Calu3 (cell line): ENCODE data around the gene KDF1. TPM values are rescaled to one million over a fixed set of nuclear protein-coding genes. Genes with fewer than 3 reads are reported as not detected.
"Not testable (repeated sequence)": the region's sequence is repeated elsewhere in the genome, so short reads cannot be mapped to it uniquely, and the experiment has no call there.

Experiments
- BruUV-seq: library from RNA; stranded (reverse); fragments of 400-500 nt; replicated peaks from 2 replicates; lab custom pipeline; 2021; lab: Mats Ljungman, UMichigan
- CTCF ChIA-PET: fragments of 300-600 bp; sonication (Branson Sonifier 250); formaldehyde crosslinking; loops from one replicate; lab custom pipeline; 2022; ENCODE audit warnings: antibody characterized with exemption; lab: Charles Lee
- DNase-seq: peaks from one replicate; pipeline ENCODE4 v3.0.0; 2022
- H3K27ac Mint-ChIP-seq: one replicate; pipeline ENCODE4 v1.8.0; 2022; ENCODE audit warnings: mixed read lengths; ENCODE audit not compliant: unreplicated experiment
- H3K27me3 Mint-ChIP-seq: one replicate; pipeline ENCODE4 v1.8.0; 2022; ENCODE audit warnings: mixed read lengths; ENCODE audit not compliant: unreplicated experiment
- H3K36me3 Mint-ChIP-seq: one replicate; pipeline ENCODE4 v1.8.0; 2022; ENCODE audit warnings: mild to moderate bottlenecking, moderate library complexity, mixed read lengths; ENCODE audit not compliant: insufficient read depth, unreplicated experiment
- H3K4me1 Mint-ChIP-seq: one replicate; pipeline ENCODE4 v1.8.0; 2022; ENCODE audit warnings: mild to moderate bottlenecking, low read depth, mixed read lengths; ENCODE audit not compliant: unreplicated experiment
- H3K4me3 Mint-ChIP-seq: one replicate; pipeline ENCODE4 v1.8.0; 2022; ENCODE audit warnings: mild to moderate bottlenecking, low read depth, moderate library complexity, mixed read lengths; ENCODE audit not compliant: unreplicated experiment
- H3K9me3 Mint-ChIP-seq: one replicate; pipeline ENCODE4 v1.8.0; 2022; ENCODE audit warnings: low read depth, mixed read lengths; ENCODE audit not compliant: unreplicated experiment
- intact Hi-C: fragments of 100-400 bp; cut with micrococcal nuclease; formaldehyde crosslinking; loops from one replicate; pipeline ENCODE4 v1.10.0; 2022; ENCODE audit not compliant: unreplicated experiment
- total RNA-seq: library from RNA; stranded (reverse); gene quantifications from 2 replicates; pipeline ENCODE4 v1.2.3, GENCODE V29; 2022
- TF ChIP-seq, protein P1 (sequence below): fragments of 200-600 bp; IDR thresholded peaks from one replicate; pipeline ENCODE4 v1.8.0; 2022; ENCODE audit warnings: antibody characterized with exemption; ENCODE audit not compliant: unreplicated experiment

Gene KDF1
- total RNA-seq, 1 experiment from 2014 or later: 18.9 TPM

DNA sequence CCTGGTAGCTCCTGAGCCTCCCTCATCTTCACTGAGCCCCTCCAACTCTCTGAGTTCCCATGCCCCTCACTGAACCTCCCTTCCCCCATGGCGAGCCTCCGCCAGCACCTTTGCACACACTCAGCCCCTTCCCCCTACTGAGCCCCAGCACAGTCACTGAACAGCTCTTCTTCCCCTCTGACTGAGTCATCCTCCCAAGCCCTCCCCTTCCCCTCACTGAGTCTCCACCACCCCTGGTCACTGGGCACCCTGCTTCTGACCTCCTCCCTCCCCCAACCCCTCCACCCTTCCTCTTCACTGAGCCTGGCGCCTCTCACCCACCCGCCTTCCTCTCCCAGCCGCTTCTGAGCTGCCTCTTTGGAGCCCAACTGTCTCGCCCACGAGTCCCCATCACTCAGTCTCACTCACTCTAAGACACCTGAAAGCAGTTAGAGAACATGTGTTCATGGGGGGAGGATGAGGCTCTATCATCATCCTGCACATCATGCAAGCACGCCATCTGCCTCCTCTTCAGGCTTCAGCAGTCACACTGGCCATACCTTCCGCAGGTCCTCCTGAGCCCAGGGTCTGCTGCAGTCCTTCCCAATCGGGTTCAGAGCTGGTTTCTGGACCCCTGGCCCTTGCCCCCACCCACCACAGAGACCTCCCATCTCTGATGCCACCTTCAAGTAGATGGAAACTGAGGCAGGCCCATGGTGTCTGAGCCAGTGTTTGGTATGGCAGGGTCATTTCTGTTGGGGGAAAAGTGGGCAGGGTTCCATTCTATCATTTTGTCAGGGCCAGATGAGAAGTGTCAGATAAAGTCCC is 31.2 kb upstream of the KDF1 start:
- H3K36me3 Mint-ChIP-seq: peaks cover 66% of the 10 kb centered on the region
- H3K9me3 Mint-ChIP-seq: no peaks in the 10 kb centered on the region
- CTCF ChIA-PET: interaction anchor here (0.7 to 1.6 kb wide), 3 partner anchors 18 to 646 kb away, joined by 4 to 7 read pairs (median 7); no protein-coding TSS in a partner anchor
- H3K27ac Mint-ChIP-seq: peak overlapping the region; percentile 99
- H3K4me3 Mint-ChIP-seq: peak overlapping the region; percentile 65
- BruUV-seq: no TSS peak
- peaks cover 38% of the 10 kb centered on the region for H3K4me1 Mint-ChIP-seq
- peak; percentile 71 for DNase-seq
- TF ChIP-seq, protein P1, sequence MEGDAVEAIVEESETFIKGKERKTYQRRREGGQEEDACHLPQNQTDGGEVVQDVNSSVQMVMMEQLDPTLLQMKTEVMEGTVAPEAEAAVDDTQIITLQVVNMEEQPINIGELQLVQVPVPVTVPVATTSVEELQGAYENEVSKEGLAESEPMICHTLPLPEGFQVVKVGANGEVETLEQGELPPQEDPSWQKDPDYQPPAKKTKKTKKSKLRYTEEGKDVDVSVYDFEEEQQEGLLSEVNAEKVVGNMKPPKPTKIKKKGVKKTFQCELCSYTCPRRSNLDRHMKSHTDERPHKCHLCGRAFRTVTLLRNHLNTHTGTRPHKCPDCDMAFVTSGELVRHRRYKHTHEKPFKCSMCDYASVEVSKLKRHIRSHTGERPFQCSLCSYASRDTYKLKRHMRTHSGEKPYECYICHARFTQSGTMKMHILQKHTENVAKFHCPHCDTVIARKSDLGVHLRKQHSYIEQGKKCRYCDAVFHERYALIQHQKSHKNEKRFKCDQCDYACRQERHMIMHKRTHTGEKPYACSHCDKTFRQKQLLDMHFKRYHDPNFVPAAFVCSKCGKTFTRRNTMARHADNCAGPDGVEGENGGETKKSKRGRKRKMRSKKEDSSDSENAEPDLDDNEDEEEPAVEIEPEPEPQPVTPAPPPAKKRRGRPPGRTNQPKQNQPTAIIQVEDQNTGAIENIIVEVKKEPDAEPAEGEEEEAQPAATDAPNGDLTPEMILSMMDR: no peak
- H3K27me3 Mint-ChIP-seq: no peaks in the 10 kb centered on the region
- intact Hi-C loops: no loop called here

DNA sequence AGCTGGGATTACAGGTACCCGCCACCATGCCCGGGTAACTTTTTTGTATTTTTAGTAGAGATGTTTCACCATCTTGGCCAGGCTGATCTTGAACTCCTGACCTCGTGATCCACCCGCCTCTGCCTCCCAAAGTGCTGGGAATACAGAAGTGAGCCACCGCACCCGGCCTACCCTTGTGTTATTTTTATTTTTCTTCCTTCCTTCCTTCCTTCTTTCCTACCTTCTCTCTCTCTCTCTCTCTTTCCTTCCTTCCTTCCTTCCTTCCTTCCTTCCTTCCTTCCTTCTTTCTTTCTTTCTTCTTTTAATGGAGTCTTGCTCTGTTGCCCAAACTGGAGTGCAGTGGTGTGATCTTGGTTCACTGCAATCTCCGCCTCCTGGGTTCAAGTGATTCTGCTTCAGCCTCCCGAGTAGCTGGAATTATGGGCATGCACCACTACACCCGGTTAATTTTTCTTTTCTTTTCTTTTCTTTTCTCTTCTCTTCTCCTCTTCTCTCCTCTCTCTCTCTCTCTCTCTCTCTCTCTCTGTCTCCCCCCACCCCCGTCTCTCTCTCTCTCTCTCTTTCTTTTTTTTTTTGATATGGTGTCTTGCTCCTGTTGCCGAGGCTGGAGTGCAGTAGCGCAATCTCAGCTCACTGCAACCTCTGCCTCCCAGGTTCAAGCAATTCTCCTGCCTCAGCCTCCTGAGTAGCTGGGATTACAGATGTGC is 29.3 kb upstream of the KDF1 start:
- intact Hi-C loops, BruUV-seq, H3K4me3 Mint-ChIP-seq, H3K9me3 Mint-ChIP-seq, DNase-seq, H3K27me3 Mint-ChIP-seq: not testable (repeated sequence)
- Mint-ChIP-seq H3K36me3 (peaks cover 46% of the 10 kb centered on the region), H3K4me1 (peaks cover 43% of the 10 kb centered on the region), H3K27ac (peak overlapping the region; percentile 99)
- CTCF ChIA-PET: interaction anchor here (0.6 kb wide), 1 partner anchor 54 kb away, joined by 3 read pairs; no protein-coding TSS in a partner anchor

DNA sequence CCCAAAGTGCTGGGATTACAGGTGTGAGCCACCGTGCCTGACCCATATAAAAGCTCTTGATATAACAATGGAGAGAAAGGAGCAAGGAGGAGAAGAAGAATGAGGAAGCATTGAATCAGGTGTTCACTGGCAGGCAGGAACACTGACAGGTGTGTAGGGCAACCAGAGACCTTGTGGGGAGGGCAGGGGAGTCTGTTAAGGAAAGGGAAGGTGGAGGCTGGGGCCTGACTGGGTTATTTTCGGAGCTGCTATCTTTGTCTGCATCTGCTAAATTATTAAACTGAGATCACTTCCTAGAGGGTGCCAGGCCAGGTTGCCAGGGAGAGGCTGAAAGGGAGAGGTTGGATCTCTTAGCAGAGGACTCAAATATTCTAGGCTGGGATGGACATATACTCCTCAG is 26.4 kb upstream of the KDF1 start:
- Mint-ChIP-seq H3K36me3 (peaks cover 22% of the 10 kb centered on the region), H3K4me1 (peaks cover 48% of the 10 kb centered on the region), H3K9me3 (no peaks in the 10 kb centered on the region), H3K27me3 (no peaks in the 10 kb centered on the region), H3K4me3 (no peak overlapping the region), H3K27ac (peak overlapping the region; percentile 62)
- CTCF ChIA-PET: interaction anchor here (1.3 kb wide), 1 partner anchor 11 kb away, joined by 5 read pairs; no protein-coding TSS in a partner anchor
- intact Hi-C loops: no loop called here
- TF ChIP-seq, protein P1: no peak
- peak; percentile 74 for DNase-seq
- no TSS peak for BruUV-seq

DNA sequence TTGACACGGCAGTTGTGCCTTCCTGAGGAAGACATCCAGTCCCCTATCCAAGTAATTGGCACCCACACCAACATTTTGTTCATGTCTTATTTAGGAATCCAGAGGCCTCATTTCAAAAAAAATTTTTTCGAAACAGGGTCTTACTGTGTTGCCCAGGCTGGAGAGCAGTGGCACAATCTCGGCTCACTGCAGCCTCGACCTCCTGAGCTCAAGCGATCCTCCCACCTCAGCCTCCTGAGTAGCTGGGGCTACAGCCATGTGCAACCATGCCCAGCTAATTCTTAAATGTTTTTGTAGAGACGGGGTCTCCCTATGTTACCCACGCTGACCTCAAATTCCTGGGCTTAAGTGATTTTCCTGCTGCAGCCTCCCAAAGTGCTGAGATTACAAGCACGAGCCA is 24.0 kb upstream of the KDF1 start:
- no peak overlapping the region for H3K27ac Mint-ChIP-seq
- peaks cover 31% of the 10 kb centered on the region for H3K4me1 Mint-ChIP-seq
- BruUV-seq: no TSS peak
- H3K36me3 Mint-ChIP-seq: peaks cover 2% of the 10 kb centered on the region
- TF ChIP-seq, protein P1: no peak
- CTCF ChIA-PET: no interaction called here
- no peaks in the 10 kb centered on the region for H3K27me3 Mint-ChIP-seq
- DNase-seq: no peak
- intact Hi-C loops: no loop called here
- H3K4me3 Mint-ChIP-seq: no peak overlapping the region
- no peaks in the 10 kb centered on the region for H3K9me3 Mint-ChIP-seq
